Embryonic facial prominence (tissue), 1 donor: ENCODE measurements around the gene GH2.
"Not testable (repeated sequence)": the region's sequence is repeated elsewhere in the genome, so short reads cannot be mapped to it uniquely, and the experiment has no call there.

Source experiments
- DNase-seq: peaks from one replicate; pipeline ENCODE4 v3.0.0-alpha.2; 2016; ENCODE audit errors: extremely low spot score

Gene GH2

GRCh38 chr17:63881935-63882601, at the start of gene GH2:
TSS of gene GH2 (minus strand) at chr17:63881944. CDS start at chr17:63881801, 143 bp downstream.
- no peak for DNase-seq

GRCh38 chr17:63930951-63931575, 49.3 kb upstream of the GH2 start:
- no peak for DNase-seq

DNA sequence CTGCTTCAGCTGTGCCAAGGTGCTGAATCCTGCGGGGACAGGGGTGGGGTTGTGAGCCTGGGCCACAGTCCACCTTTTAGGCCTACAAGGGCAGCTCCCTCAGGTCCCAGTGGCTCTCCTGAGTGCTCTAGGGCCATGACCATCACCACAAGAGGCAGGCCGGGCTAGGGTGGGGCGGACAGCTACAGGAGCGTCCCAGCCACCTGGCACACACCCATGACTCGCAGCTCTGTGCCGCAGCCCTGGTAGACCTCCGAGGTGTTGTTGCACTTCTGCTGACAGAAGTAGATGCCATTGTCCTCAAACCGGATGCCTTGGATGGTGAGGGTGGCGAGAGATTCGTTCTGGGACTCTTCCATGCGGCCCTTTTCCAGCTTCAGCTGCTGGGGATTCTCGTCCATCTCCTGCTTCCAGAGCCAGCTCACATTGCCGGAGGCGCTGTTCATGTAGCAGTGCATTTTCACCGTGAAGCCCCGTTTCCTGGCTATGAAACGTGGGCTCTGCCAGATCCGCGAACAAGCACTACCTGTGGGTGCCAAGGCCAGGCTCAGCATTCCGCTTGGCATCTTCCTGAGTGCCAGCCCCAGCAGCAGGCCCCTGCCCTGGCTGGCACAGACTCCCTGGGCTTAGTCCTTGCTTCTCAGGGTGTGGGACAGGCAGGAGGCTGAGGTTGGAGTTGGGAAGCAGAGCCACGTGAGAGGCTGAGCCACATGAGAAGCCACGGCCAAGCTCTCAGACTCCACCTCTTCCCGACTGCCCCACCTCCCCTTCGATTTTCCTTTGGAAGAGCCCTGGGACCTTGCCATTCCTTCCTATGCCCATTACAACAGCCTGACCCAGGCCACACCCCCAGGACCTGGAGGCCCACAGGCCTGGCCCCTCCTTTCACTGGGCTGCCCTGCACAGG, 48.4 kb upstream of the GH2 start:
- no peak for DNase-seq

GRCh38 chr17:63928966-63929695, 47.4 kb upstream of the GH2 start:
- DNase-seq = no peak

GRCh38 chr17:63928172-63928666, 46.5 kb upstream of the GH2 start:
- no peak for DNase-seq

DNA sequence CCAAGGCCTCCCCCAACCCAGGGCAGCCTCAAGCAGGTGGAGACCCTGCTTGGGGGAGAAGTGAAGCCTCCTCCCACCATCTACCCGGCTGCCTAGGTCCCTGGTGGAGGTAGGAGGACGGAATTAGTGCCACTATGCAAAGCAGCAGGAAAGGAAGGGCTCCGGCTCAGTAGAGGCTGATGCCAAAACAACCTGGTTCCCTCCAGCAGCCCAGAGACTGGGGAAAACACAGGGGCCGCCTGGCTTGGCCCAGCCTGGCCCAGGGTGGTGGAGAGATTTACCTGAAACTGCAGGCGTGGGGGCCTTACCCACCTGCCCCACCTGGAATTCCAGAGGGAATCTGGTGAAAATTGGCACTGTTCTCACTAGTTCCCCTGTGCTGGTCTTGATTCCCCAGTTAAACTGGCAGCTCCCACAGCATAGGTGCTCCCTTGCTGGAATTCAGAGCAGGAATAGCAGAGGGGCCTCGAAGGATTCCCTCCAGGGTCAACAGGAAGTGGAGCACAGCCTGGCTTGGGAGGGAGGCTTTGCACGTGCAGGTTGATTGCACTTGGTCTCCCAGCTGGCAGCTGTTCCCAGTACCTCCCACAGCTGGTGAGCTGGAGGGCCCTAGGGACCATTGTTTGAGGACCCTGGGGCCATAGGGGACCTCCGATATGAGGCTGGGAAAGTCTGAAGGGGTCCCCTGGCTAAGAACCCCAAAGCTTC, 45.9 kb upstream of the GH2 start:
- DNase-seq = no peak

GRCh38 chr17:63926164-63926563, 44.4 kb upstream of the GH2 start:
- no peak for DNase-seq

GRCh38 chr17:63925615-63926014, 43.9 kb upstream of the GH2 start:
- DNase-seq = no peak

DNA sequence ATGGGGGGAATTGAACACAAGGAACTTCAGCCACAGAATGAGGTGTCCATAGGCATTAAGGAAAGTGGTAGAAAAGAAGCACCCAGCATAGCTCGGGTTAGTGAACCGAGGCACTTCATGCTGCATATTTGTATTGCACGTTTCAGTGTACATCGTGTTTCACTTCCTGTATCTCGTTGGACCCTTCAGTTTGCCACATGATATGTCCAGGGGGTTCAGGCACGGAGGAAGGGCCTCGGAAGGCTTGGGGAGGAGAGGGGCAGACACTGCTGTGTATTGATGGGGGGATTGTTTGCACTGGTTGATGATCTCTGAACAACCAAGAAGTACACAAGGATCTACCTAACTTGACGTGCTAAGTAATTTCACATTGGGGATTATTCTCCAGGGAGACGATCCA, 40.7 kb upstream of the GH2 start:
- not testable (repeated sequence) for DNase-seq

DNA sequence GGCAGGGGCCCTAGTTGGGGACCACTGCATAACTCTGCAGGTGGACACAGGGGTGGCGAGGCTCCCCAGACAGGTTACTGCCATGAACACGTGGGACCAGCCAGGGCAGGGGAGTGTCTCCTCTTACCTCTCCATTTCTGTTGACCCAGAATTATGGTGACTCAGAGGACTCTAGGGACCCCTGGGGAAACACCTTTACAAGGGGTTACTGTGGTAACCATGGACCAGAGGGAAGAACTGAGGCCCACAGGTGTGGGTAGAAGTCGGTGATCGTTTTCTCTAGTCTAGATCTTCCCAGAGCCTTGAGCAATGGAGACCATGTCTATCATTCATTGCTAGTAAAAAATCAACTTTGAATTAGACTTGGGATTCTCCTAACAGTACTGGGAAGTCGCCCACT, 39.0 kb upstream of the GH2 start:
- not testable (repeated sequence) for DNase-seq

- DNase-seq = not testable (repeated sequence)
Measured at GRCh38 chr17:63920050-63920449, 38.3 kb upstream of the GH2 start.

DNA sequence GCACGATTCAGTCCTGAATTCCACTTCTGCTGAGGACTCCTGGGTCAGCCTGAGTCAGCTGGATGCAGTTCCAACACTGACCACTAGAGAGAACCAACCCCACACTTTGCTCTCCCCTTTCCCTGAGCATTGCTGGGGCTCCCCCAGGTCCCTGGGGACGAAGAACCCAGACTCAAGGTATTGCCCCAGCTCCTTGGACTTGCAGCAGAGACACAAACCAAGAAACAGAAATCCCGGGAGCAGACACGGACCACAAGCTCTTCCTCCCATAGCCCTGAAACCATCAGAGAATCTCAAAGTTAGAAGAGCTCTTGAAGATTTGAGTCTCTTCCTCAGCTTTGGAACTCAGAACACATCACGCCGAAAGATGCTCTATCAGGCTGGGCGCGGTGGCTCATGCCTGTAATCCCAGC, 37.6 kb upstream of the GH2 start:
- no peak for DNase-seq

DNA sequence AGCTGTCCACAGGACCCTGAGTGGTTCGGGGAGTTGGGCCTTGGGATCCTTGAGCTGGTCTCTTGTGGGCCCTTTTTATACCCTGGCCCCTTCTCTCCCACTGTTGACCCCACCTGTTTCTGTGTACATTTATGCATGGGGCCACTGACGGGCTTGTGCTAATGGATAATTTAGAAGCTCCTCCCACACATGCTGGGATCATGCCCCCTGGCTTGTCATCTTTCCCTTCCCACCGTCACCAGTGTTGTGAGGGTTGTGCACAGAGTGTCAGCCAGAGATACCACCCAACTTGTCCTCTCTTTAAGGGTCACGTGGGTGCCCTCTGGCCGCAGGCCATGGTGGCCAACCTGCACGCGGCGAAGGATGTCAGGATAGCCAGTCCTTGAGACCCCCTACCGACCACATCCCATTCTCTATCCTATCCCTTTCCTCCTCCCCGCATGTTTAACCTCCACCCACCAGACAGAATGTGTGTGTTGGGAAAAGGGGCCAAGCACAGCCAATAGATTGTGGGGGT, 37.1 kb upstream of the GH2 start, which contains the start of gene GH1:
TSS of gene GH1 (minus strand) at position 51 of the 517 bp plus-strand sequence. CDS start 63 bp downstream, outside the sequence.
- DNase-seq = not testable (repeated sequence)

DNA sequence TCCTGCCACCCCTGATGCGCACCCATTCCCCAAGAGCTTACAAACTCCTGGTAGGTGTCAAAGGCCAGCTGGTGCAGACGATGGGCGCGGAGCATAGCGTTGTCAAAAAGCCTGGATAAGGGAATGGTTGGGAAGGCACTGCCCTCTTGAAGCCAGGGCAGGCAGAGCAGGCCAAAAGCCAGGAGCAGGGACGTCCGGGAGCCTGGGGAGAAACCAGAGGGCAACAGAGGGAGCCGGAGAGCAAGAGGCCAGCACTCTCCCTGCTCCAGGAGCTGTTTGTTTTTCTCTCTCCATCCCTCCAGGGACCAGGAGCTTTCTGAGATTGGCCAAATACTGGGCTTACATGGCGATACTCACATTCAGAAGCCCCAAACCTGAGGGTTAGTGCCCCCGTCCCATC, 36.6 kb upstream of the GH2 start:
- no peak for DNase-seq

DNA sequence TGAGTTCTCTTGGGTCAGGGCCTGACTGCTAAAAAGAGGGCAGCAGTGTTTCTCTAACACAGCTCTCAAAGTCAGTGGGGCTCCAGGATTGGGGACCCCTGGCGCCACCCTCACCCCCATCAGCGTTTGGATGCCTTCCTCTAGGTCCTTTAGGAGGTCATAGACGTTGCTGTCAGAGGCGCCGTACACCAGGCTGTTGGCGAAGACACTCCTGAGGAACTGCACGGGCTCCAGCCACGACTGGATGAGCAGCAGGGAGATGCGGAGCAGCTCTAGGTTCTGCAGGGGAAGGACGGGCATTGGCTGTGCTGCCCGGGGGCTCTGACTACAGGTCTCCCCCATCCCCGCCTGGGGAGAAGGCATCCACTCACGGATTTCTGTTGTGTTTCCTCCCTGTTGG, 35.9 kb upstream of the GH2 start:
- no peak for DNase-seq

GRCh38 chr17:63917206-63917605, 35.5 kb upstream of the GH2 start:
- DNase-seq = not testable (repeated sequence)

DNA sequence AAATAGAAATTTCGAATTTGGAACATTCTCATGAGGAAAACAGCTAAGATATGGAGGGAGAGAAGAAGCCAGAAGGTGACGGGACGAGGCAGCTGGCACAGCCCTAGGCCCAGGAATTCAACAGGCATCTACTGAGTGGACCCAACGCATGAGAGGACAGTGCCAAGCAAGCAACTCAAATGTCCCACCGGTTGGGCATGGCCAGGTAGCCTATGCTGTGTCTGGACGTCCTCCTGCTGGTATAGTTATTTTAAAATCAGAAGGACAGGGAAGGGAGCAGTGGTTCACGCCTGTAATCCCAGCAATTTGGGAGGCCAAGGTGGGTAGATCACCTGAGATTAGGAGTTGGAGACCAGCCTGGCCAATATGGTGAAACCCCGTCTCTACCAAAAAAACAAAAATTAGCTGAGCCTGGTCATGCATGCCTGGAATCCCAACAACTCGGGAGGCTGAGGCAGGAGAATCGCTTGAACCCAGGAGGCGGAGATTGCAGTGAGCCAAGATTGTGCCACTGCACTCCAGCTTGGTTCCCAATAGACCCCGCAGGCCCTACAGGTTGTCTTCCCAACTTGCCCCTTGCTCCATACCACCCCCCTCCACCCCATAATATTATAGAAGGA, 34.9 kb upstream of the GH2 start:
- no peak for DNase-seq

DNA sequence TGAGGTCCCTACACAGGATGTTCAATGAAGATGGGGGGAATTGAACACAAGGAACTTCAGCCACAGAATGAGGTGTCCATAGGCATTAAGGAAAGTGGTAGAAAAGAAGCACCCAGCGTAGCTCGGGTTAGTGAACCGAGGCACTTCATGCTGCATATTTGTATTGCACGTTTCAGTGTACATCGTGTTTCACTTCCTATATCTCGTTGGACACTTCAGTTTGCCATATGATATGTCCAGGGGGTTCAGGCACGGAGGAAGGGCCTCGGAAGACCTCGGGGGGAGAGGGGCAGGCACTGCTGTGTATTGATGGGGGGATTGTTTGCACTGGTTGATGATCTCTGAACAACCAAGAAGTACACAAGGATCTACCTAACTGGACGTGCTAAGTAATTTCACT, 34.0 kb upstream of the GH2 start:
- DNase-seq = not testable (repeated sequence)

DNA sequence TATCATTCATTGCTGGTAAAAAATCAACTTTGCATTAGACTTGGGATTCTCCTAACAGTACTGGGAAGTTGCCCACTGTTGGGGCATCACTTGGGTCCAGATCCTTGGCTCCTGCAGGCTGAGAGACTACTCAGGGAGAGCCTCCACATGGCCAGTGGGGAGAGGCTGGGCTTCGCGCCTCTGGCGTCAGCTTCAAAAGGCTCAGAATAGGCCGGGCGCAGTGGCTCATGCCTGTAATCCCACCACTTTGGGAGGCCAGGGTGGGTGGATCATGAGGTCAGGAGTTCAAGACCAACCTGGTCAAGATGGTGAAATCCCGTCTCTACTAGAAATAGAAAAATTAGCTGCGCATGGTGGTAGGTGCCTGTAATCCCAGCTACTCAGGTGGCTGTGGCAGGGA, 32.7 kb upstream of the GH2 start:
- DNase-seq = no peak

DNA sequence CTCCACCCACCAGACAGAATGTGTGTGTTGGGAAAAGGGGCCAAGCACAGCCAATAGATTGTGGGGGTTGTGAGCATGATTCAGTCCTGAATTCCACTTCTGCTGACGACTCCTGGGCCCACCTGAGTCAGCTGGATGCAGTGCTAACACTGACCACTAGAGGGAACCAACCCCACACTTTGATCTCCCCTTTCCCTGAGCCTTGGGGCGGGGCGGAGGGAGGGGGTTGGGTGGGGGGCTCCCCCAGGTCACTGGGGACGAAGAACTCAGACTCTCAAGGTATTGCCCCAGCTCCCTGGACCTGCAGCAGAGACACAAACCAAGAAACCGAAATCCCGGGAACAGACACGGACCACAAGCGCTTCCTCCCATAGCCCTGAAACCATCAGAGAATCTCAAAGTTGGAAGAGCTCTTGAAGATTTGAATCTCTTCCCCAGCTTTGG, 29.9 kb upstream of the GH2 start:
- DNase-seq = no peak
